PFSK-1 (cell line): Measurements from ENCODE around the gene TP63.

Experiments
- FOXP2 ChIP-seq: optimal IDR thresholded peaks from 2 replicates; pipeline ENCODE3; 2011; ENCODE audit warnings: borderline replicate concordance, control low read depth, inconsistent platforms; ENCODE audit not compliant: insufficient read depth; ENCODE audit errors: extremely low read length, extremely low read depth
- POLR2AphosphoS5 ChIP-seq: IDR thresholded peaks from 2 replicates; pipeline ENCODE4 v1.6.1; 2012; ENCODE audit warnings: low read depth, mild to moderate bottlenecking, control low read depth, low read length, moderate library complexity
- REST ChIP-seq, 2 experiments: IDR thresholded peaks; 2 replicates each; pipeline versions ENCODE4 v1.6.1 to v1.8.0; 2011 to 2012; ENCODE audit warnings: low read depth in 2 of 2, low read length in 2 of 2, control low read depth in 1 of 2, inconsistent platforms in 1 of 2, mild to moderate bottlenecking in 1 of 2, moderate library complexity in 1 of 2; ENCODE audit not compliant: insufficient read depth in 1 of 2
- TAF1 ChIP-seq: IDR thresholded peaks from 2 replicates; pipeline ENCODE4 v1.6.1; 2012; ENCODE audit warnings: low read length, control low read depth, borderline replicate concordance; ENCODE audit not compliant: insufficient read depth

- TF ChIP-seq POLR2AphosphoS5 = no peak
- TF ChIP-seq TAF1 = no peak
- TF ChIP-seq REST (IDR thresholded peaks at IDR 0.05; ENCODE audit: insufficient read depth in 1 of 2, low read depth in 2 of 2, low read length in 2 of 2) = no peak
- TF ChIP-seq FOXP2 = no peak
Measured at GRCh38 chr3:189776149-189776824, 145.1 kb downstream of the TP63 start.
